GM12891 (cell line): ENCODE results near the gene KIAA1328.

Source experiments
- POLR2A ChIP-seq: IDR thresholded peaks from 2 replicates; pipeline ENCODE4 v1.6.1; 2011; ENCODE audit warnings: low read depth, low read length, control low read depth
- POLR2AphosphoS5 ChIP-seq: IDR thresholded peaks from 2 replicates; pipeline ENCODE4 v1.6.1; 2011; ENCODE audit warnings: low read depth, low read length, control low read depth

- TF ChIP-seq POLR2A, result no peak
- no peak for TF ChIP-seq POLR2AphosphoS5
These were observed 406.7 kb downstream of the KIAA1328 start for GRCh38 chr18:37235583-37235982.
